GM19193 (cell line): ENCODE results near the gene DRAXIN.

Experiments
- POLR2A ChIP-seq: IDR thresholded peaks from 4 replicates; pipeline ENCODE4 v1.6.1; 2011; ENCODE audit not compliant: insufficient read depth, insufficient read length; ENCODE audit errors: extremely low read depth

Gene DRAXIN

DNA sequence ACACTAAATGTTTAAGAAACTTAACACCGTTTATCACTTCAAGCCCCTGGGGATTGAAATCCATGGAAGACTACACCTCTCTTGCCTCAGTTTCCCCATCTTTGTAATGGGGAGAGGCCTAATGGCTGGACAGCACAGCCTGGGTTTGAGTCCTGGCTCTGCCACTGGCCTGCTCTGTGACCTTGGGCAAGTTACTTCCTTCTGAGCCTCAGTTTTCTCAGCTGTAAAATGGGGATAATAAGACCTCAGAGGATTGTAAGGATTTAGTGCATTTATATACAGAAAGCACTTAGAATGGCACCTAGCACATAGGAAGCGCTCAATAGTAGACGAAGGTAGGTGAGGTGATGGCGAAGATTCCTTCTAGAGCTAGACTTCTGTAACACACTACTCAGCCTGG is 50.0 kb downstream of the DRAXIN start:
- TF ChIP-seq POLR2A: no peak

- TF ChIP-seq POLR2A: no peak
These were observed 50.5 kb downstream of the DRAXIN start for GRCh38 chr1:11741919-11742558.

- no peak for TF ChIP-seq POLR2A
These were observed 52.8 kb downstream of the DRAXIN start for GRCh38 chr1:11744287-11744686.

DNA sequence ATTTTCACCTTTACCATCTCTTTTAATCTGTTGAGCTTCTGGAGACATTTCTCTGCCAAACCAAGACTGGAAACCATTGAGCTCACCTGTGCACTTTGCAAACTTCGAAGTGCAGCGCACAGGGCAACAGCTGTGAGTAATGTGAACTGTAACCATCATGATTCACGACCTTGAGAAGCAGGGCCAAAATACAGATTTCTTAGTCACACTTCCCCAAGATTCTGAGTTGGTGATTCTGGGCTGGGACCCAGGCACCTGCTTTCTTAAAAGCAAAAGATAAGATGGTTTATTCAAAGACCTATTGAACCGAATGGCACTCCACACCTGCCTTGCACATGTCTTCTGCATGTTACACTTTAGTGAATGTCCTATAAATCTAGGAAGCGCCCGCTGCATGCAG is 54.6 kb downstream of the DRAXIN start:
- TF ChIP-seq POLR2A: no peak

- TF ChIP-seq POLR2A: no peak
These were observed 55.4 kb downstream of the DRAXIN start for GRCh38 chr1:11746795-11747487.

GRCh38 chr1:11748294-11749202 is 57.0 kb downstream of the DRAXIN start:
- no peak for TF ChIP-seq POLR2A

GRCh38 chr1:11749203-11749689 is 57.7 kb downstream of the DRAXIN start:
- TF ChIP-seq POLR2A: no peak

DNA sequence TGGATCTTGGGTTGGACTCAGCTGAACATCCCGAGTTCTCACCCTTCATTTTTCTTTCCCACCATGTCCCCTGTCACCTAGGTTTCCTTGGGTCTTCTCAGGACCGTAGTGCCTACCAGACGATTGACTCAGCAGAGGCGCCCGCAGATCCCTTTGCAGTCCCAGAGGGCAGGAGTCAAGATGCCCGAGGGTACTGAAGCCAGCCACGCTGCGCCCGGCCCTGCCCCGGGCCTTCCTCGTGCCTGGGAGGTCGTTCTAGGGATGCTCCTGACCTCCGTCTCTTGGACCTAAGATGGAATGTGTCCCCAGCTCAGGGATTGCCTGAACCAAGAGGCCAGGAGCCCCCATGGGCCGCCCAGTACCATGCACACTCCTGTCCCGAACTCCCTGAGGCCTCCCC is 58.5 kb downstream of the DRAXIN start:
- no peak for TF ChIP-seq POLR2A

- TF ChIP-seq POLR2A: no peak
These were observed 59.6 kb downstream of the DRAXIN start for GRCh38 chr1:11751087-11751486.

DNA sequence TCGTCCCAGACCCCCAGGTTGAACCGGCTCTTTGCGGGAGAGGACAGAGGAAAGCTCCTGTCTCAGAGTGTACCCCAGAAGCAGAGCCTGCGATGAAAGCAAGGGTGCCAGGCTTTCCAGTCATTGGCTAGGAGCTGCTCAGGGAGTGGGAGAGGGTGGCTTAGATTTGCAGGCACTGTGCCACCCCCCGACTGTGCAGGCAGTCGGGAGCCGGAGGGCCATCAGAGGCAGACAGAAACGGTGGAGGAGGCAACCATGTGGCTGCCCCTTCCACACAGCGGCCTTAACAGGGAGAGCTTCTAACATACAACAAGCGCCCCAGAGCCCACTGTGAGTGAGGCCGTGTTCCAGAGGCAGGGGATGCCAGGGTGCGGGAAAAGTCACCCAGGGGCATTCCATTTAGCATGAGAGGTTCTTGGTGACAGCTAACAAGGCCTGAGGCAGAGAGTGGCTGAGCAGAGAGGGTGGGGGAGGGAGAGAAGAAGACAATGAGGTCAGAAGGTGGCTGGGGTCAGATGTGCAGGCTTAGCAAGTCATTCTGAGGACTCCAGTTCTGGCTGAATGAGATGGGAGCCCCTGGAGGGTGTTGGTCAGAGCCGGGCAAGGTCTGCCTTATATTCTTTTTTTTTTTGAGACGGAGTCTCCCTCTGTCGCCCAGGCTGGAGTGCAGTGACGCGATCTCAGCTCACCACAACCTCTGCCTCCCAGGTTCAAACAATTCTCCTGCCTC is 61.0 kb downstream of the DRAXIN start:
- no peak for TF ChIP-seq POLR2A

DNA sequence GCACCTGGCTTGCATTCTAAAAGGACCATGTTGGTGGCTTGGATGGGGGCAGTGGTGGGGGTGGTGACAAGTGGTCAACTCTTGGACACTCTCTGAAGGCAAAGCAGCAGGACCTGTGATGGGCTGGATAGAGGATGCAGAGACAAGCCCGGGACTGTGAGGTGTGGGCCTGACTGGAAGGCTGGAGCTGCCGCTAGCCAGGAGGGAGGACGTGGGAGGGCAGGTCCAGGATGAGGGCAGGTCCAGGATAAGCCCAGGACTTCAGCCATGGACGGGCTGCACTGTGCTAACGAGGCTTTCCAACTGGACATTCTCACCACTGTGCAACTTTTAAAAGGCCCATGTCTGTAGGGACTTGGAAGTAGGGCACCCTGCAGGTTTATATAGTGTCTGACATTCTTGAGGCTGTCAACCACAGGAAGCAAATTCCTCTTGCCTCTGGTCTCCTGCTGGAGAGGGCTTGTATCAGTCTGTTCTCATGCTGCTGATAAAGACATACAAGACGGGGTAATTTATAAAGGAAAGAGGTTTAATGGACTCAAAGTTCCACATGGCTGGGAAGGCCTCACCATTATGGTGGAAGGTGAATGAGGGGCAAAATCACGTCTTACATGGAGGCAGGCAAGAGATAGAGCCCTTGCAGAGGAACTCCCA is 62.2 kb downstream of the DRAXIN start:
- no peak for TF ChIP-seq POLR2A

DNA sequence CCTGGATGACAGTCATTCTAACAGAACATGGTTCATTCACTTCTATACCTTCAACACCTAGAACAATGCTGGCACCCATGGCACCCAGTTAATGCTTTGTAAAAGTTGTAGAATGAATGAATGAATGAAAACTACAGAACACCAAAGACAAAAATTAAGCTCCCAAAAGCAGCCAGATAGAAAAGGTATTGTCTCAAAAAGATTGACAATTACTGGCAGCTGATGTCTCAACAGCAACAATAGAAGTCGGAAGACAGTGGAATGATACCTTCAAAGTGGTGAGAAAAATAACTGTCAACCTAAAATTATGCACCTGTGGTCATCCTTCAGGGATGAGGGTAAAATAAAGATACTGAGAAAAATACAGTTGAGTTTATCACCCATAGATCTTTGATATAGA is 65.5 kb downstream of the DRAXIN start:
- no peak for TF ChIP-seq POLR2A

- no peak for TF ChIP-seq POLR2A
These were observed 68.3 kb downstream of the DRAXIN start for GRCh38 chr1:11759791-11760190.

DNA sequence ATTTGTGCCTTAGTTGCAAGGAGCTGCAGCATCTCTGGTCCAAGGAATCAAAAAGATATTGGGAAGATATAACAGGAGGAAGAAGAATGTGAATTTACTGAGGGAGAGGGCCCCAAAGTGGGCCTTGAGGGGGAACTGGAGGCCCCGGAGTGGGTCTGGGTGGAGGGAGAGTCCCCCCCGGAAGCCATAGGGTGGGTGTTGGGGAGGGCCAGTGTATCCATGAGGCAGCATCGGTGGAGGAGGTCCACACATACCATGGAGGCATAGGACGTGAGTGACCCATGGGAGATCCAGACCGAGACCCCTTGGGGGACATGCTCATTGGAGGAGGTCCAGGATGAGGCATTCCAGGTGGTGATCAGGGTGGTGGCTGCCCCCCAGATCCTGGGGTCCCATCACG is 69.8 kb downstream of the DRAXIN start:
- no peak for TF ChIP-seq POLR2A
